Umbilical cord (tissue), 2 donors: ENCODE results near the gene LKAAEAR1. TPM values are rescaled to one million over a fixed set of nuclear protein-coding genes. Genes with fewer than 3 reads are reported as not detected.

Experiments
- DNase-seq: peaks from one replicate; pipeline ENCODE4 v3.0.0-alpha.2; 2015; ENCODE audit warnings: low spot score
- total RNA-seq: library from RNA; depleted of rRNA; stranded (reverse); fragments of >200 nt; gene quantifications from one replicate; pipeline ENCODE4 v1.2.3, GENCODE V29; 2014; ENCODE audit warnings: low replicate concordance; ENCODE audit not compliant: insufficient read depth

Gene LKAAEAR1
- total RNA-seq, 1 donor from 2014 or later, result 3.4 TPM

DNA sequence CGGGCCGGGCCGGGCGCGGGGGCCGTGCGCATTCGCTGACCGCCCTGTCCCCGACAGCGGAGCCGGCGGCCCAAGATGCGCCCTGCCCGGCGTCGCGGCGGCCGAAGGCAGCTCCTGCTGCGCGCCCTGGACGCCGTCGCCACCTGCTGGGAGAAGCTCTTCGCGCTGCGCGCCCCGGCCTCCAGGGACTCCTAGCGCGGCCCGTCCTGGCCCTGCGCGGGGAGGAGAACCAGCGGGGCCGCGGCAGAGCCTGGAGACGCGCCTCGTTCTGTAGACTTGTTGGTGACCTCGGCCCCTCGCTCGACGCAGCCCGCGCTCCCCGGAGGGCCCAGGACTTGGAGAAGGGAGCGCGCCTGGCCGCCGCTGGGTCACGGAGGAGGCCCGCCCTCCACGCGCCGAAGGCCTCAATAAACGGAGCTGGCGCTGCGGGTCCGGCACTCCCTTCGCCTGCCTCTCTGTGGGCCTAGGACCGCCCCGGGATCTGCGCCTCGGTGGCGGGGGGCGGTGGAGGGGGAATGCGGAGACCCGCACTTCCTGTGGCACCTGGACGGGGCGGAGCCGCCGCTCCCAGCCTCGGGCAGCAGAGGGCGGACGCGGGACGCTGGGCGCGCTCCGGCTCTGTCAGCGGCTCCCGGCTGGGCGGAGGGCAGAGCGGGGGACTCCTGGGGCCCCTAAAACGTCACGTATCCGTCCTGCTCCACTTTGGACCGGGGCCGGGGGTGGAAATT is 45.5 kb downstream of the LKAAEAR1 start:
- DNase-seq, result peak; percentile 75

DNA sequence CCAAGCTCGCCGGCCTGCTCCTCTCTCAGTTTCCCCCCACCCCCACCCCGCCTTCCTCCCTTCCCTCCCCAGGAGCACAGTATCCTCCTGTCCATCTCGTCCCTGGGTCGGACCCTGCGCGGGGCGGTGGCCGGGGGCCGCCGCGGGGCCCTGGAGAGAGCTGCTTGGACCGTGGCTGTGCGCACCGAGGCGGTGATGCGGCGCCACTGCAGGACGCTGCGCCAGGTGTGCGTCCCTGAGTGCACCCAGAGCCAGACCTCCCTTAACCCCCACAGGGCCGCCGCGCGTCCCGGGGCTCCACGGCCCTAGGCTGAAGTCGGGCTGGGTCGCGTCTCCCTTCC is 46.0 kb downstream of the LKAAEAR1 start:
- no peak for DNase-seq

DNA sequence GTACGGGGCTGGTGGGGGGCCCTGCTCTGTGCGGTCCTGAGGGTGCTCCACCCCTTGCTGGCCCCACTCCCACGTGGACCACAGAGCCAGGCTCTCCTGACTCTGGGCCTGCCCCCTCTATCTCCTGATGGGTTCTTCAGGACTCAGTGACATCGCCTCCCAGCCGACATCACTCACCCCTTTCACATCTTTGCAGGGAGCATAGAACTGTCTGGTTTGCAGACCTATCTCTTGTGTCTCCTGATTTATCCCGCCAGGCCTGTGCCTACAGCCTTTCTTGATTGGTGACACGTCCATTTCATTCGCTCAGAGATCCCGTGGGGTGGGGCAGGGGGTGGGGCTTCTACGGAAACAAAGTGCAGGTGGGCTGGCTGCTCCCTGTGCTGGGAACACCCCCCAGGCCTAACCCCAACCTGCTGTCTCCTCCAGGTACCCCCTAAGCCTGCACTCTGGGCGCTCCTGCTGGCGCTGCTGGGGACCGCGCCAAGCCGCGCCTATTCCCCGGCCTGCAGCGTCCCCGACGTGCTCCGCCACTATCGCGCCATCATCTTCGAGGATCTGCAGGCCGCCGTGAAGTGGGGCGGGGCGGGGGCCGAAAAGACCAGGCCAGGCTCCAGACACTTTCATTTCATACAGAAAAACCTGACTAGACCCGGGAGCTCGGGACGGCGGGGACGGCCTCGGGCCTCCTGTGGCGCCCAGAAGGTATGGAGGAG is 46.5 kb downstream of the LKAAEAR1 start:
- no peak for DNase-seq

DNA sequence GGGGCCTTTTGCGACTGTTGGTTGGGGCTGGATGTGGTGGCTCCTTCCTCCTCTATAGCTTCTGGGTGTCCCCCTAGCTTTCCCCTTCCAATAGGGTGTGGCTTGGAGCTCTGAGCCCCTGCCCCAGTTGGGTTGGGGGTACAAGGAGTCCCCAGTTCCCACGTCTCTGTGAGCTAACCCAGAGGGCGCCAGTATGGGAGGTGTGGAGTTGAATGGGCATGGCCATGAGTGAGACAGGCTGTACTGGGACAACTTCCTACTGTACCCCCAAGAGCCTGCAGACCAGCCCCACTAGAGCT is 47.0 kb downstream of the LKAAEAR1 start:
- no peak for DNase-seq

DNA sequence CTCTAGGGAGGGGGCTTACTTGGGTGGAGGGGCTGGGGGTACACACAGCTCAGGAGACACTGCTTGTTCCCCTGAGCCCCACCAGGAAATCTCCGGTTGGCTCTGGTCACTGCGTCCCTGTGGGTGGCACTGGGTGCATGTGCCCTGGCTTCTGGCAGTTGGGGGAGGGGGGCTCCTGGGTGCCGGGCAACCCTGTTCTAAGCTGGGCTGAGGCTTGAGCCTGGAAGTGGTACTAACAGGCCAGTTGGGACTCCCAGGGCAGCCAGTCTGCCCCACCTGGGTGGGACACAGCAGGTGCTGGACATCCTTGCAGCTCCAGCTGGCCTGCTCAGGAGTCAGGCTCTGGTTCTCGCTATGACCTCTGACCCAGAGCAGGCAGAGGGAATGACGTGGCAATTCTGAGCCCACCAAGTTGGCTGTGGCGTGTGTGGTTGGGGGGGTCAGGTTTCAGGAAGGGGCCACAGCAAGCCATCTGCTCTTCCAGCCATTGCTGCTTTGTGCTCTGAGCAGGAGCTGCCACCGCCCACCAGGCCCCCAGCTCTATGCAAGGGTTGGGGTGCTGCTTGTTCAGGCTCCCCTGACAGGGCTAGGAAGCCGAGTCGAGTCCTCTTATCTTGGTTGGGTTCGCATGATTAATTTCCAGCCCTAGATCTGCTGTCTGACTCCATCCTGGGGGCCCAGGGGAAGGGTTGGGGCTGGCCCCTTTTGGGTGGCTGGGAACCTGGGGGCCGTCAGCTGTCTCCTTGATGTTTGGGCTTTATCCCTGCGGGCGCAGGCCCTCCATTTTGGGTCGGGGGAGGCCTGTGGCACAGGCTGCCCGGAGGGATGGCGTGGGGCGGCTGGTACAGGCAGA is 47.6 kb downstream of the LKAAEAR1 start:
- no peak for DNase-seq

DNA sequence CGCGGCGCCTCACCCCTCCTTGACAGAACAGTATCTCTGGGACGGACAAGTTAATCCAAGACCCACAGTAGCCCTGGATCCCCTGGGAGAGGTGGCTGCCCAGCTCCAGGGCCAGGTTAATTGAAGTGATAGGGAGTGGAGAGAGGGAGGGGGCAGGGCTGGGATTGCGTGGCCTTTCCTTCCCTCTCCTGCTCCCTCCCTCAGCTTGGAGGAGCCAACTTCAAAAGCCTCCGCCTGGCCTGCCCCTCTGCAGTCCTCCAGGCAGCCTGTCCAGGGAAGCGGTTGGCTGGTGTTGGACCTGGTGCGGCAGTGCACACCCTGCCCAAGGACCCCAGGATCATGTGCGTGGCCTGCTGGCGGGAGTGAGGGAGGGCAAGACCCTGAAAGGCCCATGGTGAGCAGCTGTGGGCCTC is 48.3 kb downstream of the LKAAEAR1 start, which contains the start of gene C20orf204:
Gene C20orf204 (plus strand): TSS at position 250 of the 413 bp plus-strand sequence. CDS start 142 bp downstream, at position 392.
- no peak for DNase-seq

DNA sequence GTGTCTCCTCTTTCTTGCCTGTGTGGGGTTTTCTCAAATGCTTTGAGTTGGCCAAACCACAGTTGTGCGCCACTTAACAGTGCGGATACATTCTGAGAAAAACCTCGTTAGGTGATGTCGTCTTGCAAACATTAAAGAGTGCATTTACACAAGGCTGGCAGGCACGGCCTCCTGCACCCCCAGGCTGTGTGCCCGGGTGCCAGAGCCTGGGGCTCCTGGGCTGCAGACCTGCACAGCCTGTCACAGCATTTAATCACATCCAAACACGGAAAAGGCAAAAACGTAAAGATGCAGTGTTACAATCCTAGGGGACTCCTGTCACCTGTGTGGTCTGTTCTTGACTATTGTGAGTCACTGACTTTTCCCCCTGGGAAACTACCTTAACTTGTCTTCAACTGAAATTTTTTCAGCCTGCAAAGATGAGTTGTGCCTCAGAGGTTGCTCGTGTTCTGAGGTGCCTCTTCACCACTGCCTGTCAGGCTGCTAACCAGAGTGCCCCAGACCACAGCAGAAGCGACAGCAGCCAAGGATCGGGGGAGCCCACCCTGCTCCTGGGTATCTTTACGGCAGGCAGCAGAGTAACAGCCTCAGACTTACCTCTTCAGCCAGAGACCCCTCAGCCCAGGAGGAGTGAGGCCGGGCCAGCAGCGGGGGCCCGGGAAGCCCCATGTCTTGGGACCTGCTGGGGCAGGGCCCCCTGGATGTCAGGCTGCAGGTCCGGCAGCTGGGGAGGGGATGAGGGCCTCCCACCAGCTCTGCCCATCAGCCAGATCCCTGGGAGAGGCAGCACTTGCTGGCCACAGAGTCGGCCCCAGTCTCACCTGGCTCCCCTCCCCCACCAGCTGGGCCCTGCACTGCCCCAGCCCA is 48.9 kb downstream of the LKAAEAR1 start:
- DNase-seq, result no peak

DNA sequence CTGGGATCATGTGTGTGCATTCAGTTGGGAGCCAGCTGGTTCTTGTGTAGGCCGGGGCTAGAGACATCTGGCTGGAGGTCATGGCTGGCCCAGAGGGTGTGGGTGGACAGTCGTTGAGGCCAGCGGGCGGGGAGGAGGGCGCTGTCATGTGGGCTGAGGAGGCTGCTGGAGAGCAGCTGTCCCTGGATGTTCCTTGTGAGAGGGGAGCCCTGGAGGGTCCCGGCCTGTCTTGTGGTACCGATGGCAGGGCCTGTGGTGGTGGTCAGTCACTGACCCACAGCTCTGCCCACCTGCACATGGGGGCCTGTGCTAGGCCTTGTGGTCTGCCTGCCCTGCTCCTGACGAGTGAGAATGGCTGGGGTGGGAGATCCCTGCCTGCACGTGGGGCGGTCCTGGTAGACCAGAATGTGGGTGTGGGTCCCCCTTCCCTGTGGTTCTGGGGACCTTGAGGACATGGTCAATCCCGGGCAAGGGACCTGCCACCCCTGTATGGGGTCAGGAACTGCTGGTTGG is 50.2 kb downstream of the LKAAEAR1 start:
- no peak for DNase-seq

Other genes starting within 250 kb of the LKAAEAR1 start
- gene ABHD16B, start 222.9 kb downstream of the LKAAEAR1 start, total RNA-seq, result not detected
- gene TPD52L2, start 219.1 kb downstream of the LKAAEAR1 start, total RNA-seq, result 72.2 TPM
- 25.5 TPM for gene DNAJC5, start 189.3 kb downstream of the LKAAEAR1 start, total RNA-seq
- 48.2 TPM for gene UCKL1, start 128.0 kb downstream of the LKAAEAR1 start, total RNA-seq
- 8.9 TPM for gene ZNF512B, start 114.5 kb downstream of the LKAAEAR1 start, total RNA-seq
- gene SAMD10, start 104.8 kb downstream of the LKAAEAR1 start, total RNA-seq, result 0.24 TPM
- 44.1 TPM for gene PRPF6, start 103.3 kb downstream of the LKAAEAR1 start, total RNA-seq
- 1.2 TPM for gene C20orf204, start 48.2 kb downstream of the LKAAEAR1 start, total RNA-seq
- 8.7 TPM for gene SOX18, start 34.8 kb downstream of the LKAAEAR1 start, total RNA-seq
- gene TCEA2, start 21.2 kb downstream of the LKAAEAR1 start, total RNA-seq, result 20.9 TPM
- 31.5 TPM for gene RGS19, start 4.9 kb downstream of the LKAAEAR1 start, total RNA-seq
- 2.9 TPM for gene OPRL1, start 4.3 kb downstream of the LKAAEAR1 start, total RNA-seq
- 3.9 TPM for gene NPBWR2, start 23.2 kb upstream of the LKAAEAR1 start, total RNA-seq
- gene MYT1, start 80.1 kb upstream of the LKAAEAR1 start, total RNA-seq, result 1.2 TPM
- 65.7 TPM for gene PCMTD2, start 171.3 kb upstream of the LKAAEAR1 start, total RNA-seq